Endodermal cell (in vitro differentiated cells): ENCODE results near the gene STK32B. TPM values are rescaled to one million over a fixed set of nuclear protein-coding genes. Genes with fewer than 3 reads are reported as not detected.
A peak's percentile ranks its signal among the peaks of the same experiment; 100 is the strongest.

Experiments
- DNase-seq: peaks from one replicate; pipeline ENCODE4 v3.0.0-alpha.2; 2017
- H3K27ac ChIP-seq: 2 replicates; pipeline ENCODE4 v1.5.1; 2013; ENCODE audit warnings: mild to moderate bottlenecking, low read depth, low read length, moderate library complexity
- H3K27me3 ChIP-seq: 2 replicates; pipeline ENCODE4 v1.6.1; 2013; ENCODE audit warnings: mild to moderate bottlenecking, low read length, moderate library complexity; ENCODE audit not compliant: insufficient read depth, control insufficient read depth, poor library complexity, severe bottlenecking
- H3K36me3 ChIP-seq: 2 replicates; pipeline ENCODE4 v1.7.0; 2013; ENCODE audit warnings: mild to moderate bottlenecking, low read length, moderate library complexity; ENCODE audit not compliant: control insufficient read depth, insufficient read depth
- H3K4me1 ChIP-seq: one replicate; pipeline ENCODE4 v1.7.0; 2013; ENCODE audit warnings: low read length; ENCODE audit not compliant: control insufficient read depth, insufficient read depth
- H3K4me3 ChIP-seq: 2 replicates; pipeline ENCODE4 v1.5.1; 2013; ENCODE audit warnings: mild to moderate bottlenecking, low read length, moderate library complexity
- H3K9ac ChIP-seq: 2 replicates; pipeline ENCODE4 v1.6.1; 2013; ENCODE audit warnings: mild to moderate bottlenecking, low read length, moderate library complexity; ENCODE audit not compliant: poor library complexity, severe bottlenecking; ENCODE audit errors: extremely low read depth
- H3K9me3 ChIP-seq: 2 replicates; pipeline ENCODE4 v1.6.1; 2013; ENCODE audit warnings: mild to moderate bottlenecking, low read length, moderate library complexity; ENCODE audit not compliant: control insufficient read depth
- H3K27ac Mint-ChIP-seq: 2 replicates; pipeline ENCODE4 v1.8.0; 2020; ENCODE audit warnings: mixed read lengths
- H3K27me3 Mint-ChIP-seq: 2 replicates; pipeline ENCODE4 v1.8.0; 2021; ENCODE audit warnings: mild to moderate bottlenecking, mixed read lengths; ENCODE audit not compliant: insufficient read depth
- H3K36me3 Mint-ChIP-seq: 2 replicates; pipeline ENCODE4 v1.8.0; 2020; ENCODE audit warnings: low read depth, mixed read lengths
- H3K4me1 Mint-ChIP-seq: 2 replicates; pipeline ENCODE4 v1.8.0; 2020; ENCODE audit warnings: mixed read lengths
- H3K4me3 Mint-ChIP-seq: 2 replicates; pipeline ENCODE4 v1.8.0; 2020; ENCODE audit warnings: mild to moderate bottlenecking, moderate library complexity, mixed read lengths
- H3K9me3 Mint-ChIP-seq: 2 replicates; pipeline ENCODE4 v1.8.0; 2020; ENCODE audit warnings: mild to moderate bottlenecking, mixed read lengths
- CTCF ChIP-seq: fragments of 200-600 bp; sonication (generic); conservative IDR thresholded peaks from 2 replicates; pipeline ENCODE4 v1.5.0; 2021; ENCODE audit warnings: antibody characterized with exemption, mild to moderate bottlenecking
- WGBS, 2 experiments: methylation state at CpG; one replicate each; pipeline versions ENCODE4 v1.1.5 to v1.1.7; 2013; ENCODE audit warnings: missing lambda C conversion rate in 2 of 2, mixed read lengths in 1 of 2; ENCODE audit not compliant: insufficient coverage in 1 of 2, insufficient read length in 1 of 2; 5-methylcytosine and 5-hydroxymethylcytosine counted together
- total RNA-seq, 2 donors: library from RNA; stranded (reverse); fragmentation: NEBNext Ultra II Directional in 1 of 2; extraction: Animal tissue kit (Norgen Biotek cat#: 25700) in 1 of 2; gene quantifications; 2 replicates in 1 of 2; 3 replicates in 1 of 2; pipeline ENCODE4 v1.2.1, GENCODE V29; 2021

STK32B gene
- total RNA-seq, 2 donors from 2014 or later: 1.4 to 1.5 TPM

GRCh38 chr4:5364406-5364805 lies 313.1 kb downstream of the STK32B start:
- no peaks in the 10 kb centered on the region for H3K36me3 Mint-ChIP-seq
- 93 to 100% methylated on average over 3 of the region's 3 CpGs for WGBS, 2 experiments
- H3K27ac ChIP-seq: no peak overlapping the region

GRCh38 chr4:5365071-5366008 lies 314.1 kb downstream of the STK32B start:
- Histone ChIP-seq H3K9ac (no peak overlapping the region), H3K27ac (no peak overlapping the region), H3K9me3 (no peaks in the 10 kb centered on the region), H3K36me3 (no peaks in the 10 kb centered on the region), H3K4me3 (no peak overlapping the region), H3K27me3 (no peaks in the 10 kb centered on the region), H3K4me1 (no peaks in the 10 kb centered on the region)
- H3K27ac Mint-ChIP-seq: no peak overlapping the region
- H3K4me3 Mint-ChIP-seq: no peak overlapping the region
- TF ChIP-seq CTCF: no peak
- no peaks in the 10 kb centered on the region for H3K9me3 Mint-ChIP-seq
- H3K36me3 Mint-ChIP-seq: no peaks in the 10 kb centered on the region
- DNase-seq: peak; percentile 69
- WGBS, 2 experiments: 58 to 64% methylated on average over 8 to 12 of the region's 12 CpGs
- no peaks in the 10 kb centered on the region for H3K27me3 Mint-ChIP-seq
- peaks cover 4% of the 10 kb centered on the region for H3K4me1 Mint-ChIP-seq

More at GRCh38 chr4:5364406-5364805, 313.1 kb downstream of the STK32B start:
- Mint-ChIP-seq H3K27ac (no peak overlapping the region), H3K4me1 (peaks cover 4% of the 10 kb centered on the region), H3K9me3 (no peaks in the 10 kb centered on the region), H3K4me3 (no peak overlapping the region), H3K27me3 (peaks cover 2% of the 10 kb centered on the region)
- H3K4me3 ChIP-seq: no peak overlapping the region
- H3K4me1 ChIP-seq: no peaks in the 10 kb centered on the region
- H3K9ac ChIP-seq: no peak overlapping the region
- no peak for DNase-seq
- TF ChIP-seq CTCF: no peak
- H3K9me3 ChIP-seq: no peaks in the 10 kb centered on the region
- H3K36me3 ChIP-seq: no peaks in the 10 kb centered on the region
- H3K27me3 ChIP-seq: no peaks in the 10 kb centered on the region

- Histone ChIP-seq H3K9me3 (no peaks in the 10 kb centered on the region), H3K4me3 (no peak overlapping the region), H3K9ac (no peak overlapping the region), H3K27ac (no peak overlapping the region), H3K27me3 (no peaks in the 10 kb centered on the region), H3K36me3 (no peaks in the 10 kb centered on the region), H3K4me1 (no peaks in the 10 kb centered on the region)
- peaks cover 4% of the 10 kb centered on the region for H3K4me1 Mint-ChIP-seq
- H3K27ac Mint-ChIP-seq: no peak overlapping the region
- no peak overlapping the region for H3K4me3 Mint-ChIP-seq
- TF ChIP-seq CTCF: no peak
- 89 to 100% methylated on average over 1 to 3 of the region's 3 CpGs for WGBS, 2 experiments
- H3K27me3 Mint-ChIP-seq: no peaks in the 10 kb centered on the region
- no peaks in the 10 kb centered on the region for H3K36me3 Mint-ChIP-seq
- DNase-seq: no peak
- no peaks in the 10 kb centered on the region for H3K9me3 Mint-ChIP-seq
These were observed 314.7 kb downstream of the STK32B start for GRCh38 chr4:5366009-5366386.
